Kidney (tissue), 14 donors: ENCODE measurements around the gene LUC7L3. TPM values are rescaled to one million over a fixed set of nuclear protein-coding genes. Genes with fewer than 3 reads are reported as not detected.

Source experiments
- DNase-seq, 5 donors: peaks; one replicate each; pipeline ENCODE4 v3.0.0-alpha.2; 2013 to 2020
- FAIRE-seq: peaks from 2 replicates; lab custom pipeline; 2012; peaks lifted over from hg19 to GRCh38; lab: Jason Lieb, UNC
- H3K27ac ChIP-seq, 2 donors: one replicate each; pipeline ENCODE4 v1.7.0; 2013; ENCODE audit warnings: low read depth in 2 of 2, low read length in 2 of 2, inconsistent platforms in 1 of 2
- H3K27me3 ChIP-seq: one replicate; pipeline ENCODE4 v1.7.1; 2013; ENCODE audit warnings: low read length, inconsistent platforms; ENCODE audit not compliant: control insufficient read depth, insufficient read depth
- H3K36me3 ChIP-seq, 3 donors: one replicate each; pipeline versions ENCODE4 v1.7.0 to v1.7.1; 2013; ENCODE audit warnings: low read length in 3 of 3, control low read depth in 1 of 3, inconsistent platforms in 1 of 3; ENCODE audit not compliant: insufficient read depth in 3 of 3, control insufficient read depth in 2 of 3
- H3K4me1 ChIP-seq, 3 donors: one replicate each; pipeline versions ENCODE4 v1.7.0 to v1.7.1; 2013; ENCODE audit warnings: low read length in 3 of 3, inconsistent platforms in 1 of 3, low read depth in 1 of 3; ENCODE audit not compliant: control insufficient read depth in 2 of 3, insufficient read depth in 2 of 3
- H3K4me3 ChIP-seq, 3 donors: one replicate each; pipeline versions ENCODE4 v1.7.0 to v1.8.1; 2013; ENCODE audit warnings: low read length in 3 of 3, control low read depth in 1 of 3, inconsistent platforms in 1 of 3
- H3K9ac ChIP-seq, 3 donors: one replicate each; pipeline versions ENCODE4 v1.7.0 to v1.7.1; 2013; ENCODE audit warnings: low read length in 3 of 3, control low read depth in 1 of 3, inconsistent platforms in 1 of 3
- H3K9me3 ChIP-seq, 3 donors: one replicate each; pipeline versions ENCODE4 v1.7.0 to v1.7.1; 2013; ENCODE audit warnings: low read length in 3 of 3, control low read depth in 1 of 3, inconsistent platforms in 1 of 3; ENCODE audit not compliant: control insufficient read depth in 2 of 3, insufficient read depth in 1 of 3
- CTCF ChIP-seq: IDR thresholded peaks from 3 replicates; pipeline ENCODE4 v1.5.1; 2012; ENCODE audit warnings: mild to moderate bottlenecking, moderate library complexity, borderline replicate concordance; ENCODE audit not compliant: insufficient read depth; ENCODE audit errors: extremely low read depth
- intact Hi-C: fragments of 100-400 bp; cut with DNase I; formaldehyde crosslinking; loops from one replicate; pipeline ENCODE4 v1.11.1; 2022
- polyA plus RNA-seq: library from polyadenylated mRNA; stranded (reverse); fragments of 350-450 nt; fragmentation: Illumina TruSeq; extraction: RNeasy Lipid Tissue Mini Kit (QIAGEN cat#74804); gene quantifications from one replicate; pipeline ENCODE4 v1.2.3, GENCODE V29; 2014; ENCODE audit warnings: low read depth, low replicate concordance; ENCODE audit not compliant: insufficient read depth
- total RNA-seq: library from RNA; stranded (reverse); fragmentation: NEBNext Ultra II Directional; extraction: Animal tissue kit (Norgen Biotek cat#: 25700); gene quantifications from one replicate; pipeline ENCODE4 v1.2.1, GENCODE V29; 2021
- donor health status: control.
- donor health status: control.
- donor health status: control.
- donor health status: control.
- donor health status: control.
- donor health status: DM: yes; HTN: yes; CAD: no.
- donor health status: Normal renal cell carcinoma (clear cell type).

The LUC7L3 gene
- total and polyA plus RNA-seq, 2 donors from 2014 or later, result 74.3 to 91.9 TPM

- FAIRE-seq (no peak), DNase-seq (no peak)
- intact Hi-C loops, result no loop called here
- Histone ChIP-seq H3K36me3 (no peaks in the 10 kb centered on the region), H3K27ac (no peak overlapping the region), H3K27me3 (no peaks in the 10 kb centered on the region), H3K9ac (no peak overlapping the region), H3K4me1 (no peaks in the 10 kb centered on the region), H3K4me3 (no peak overlapping the region), H3K9me3 (no peaks in the 10 kb centered on the region)
- TF ChIP-seq CTCF, result no peak
Observed at GRCh38 chr17:50798424-50799288, 79.3 kb downstream of the LUC7L3 start.

- Histone ChIP-seq H3K9me3 (no peaks in the 10 kb centered on the region), H3K9ac (no peak overlapping the region), H3K4me3 (no peak overlapping the region), H3K27ac (no peak overlapping the region), H3K36me3 (no peaks in the 10 kb centered on the region), H3K4me1 (no peaks in the 10 kb centered on the region), H3K27me3 (no peaks in the 10 kb centered on the region)
- no peak for FAIRE-seq
- no peak for TF ChIP-seq CTCF
- intact Hi-C loops, result no loop called here
- DNase-seq, result no peak
Observed at GRCh38 chr17:50799582-50799981, 80.2 kb downstream of the LUC7L3 start.

GRCh38 chr17:50800196-50800700, 80.8 kb downstream of the LUC7L3 start:
- Histone ChIP-seq H3K9ac (no peak overlapping the region), H3K36me3 (no peaks in the 10 kb centered on the region), H3K27me3 (no peaks in the 10 kb centered on the region), H3K4me1 (no peaks in the 10 kb centered on the region), H3K27ac (no peak overlapping the region), H3K9me3 (no peaks in the 10 kb centered on the region), H3K4me3 (no peak overlapping the region)
- no peak for FAIRE-seq
- no peak for DNase-seq
- no peak for TF ChIP-seq CTCF
- intact Hi-C loops, result no loop called here
